Dendritic cell treated with granulocyte-macrophage colony-stimulating factor and Interleukin-4, amounts not matched to agents 40 ng/mL and 50 ng/mL, for 4 days (primary cell): ENCODE results near the gene TLN1.

Experiments
- H3K27ac Mint-ChIP-seq: one replicate; pipeline ENCODE4 v1.8.0; 2022; ENCODE audit warnings: mild to moderate bottlenecking, mixed read lengths
- H3K27me3 Mint-ChIP-seq: one replicate; pipeline ENCODE4 v1.8.0; 2022; ENCODE audit warnings: mild to moderate bottlenecking, mixed read lengths
- H3K36me3 Mint-ChIP-seq: one replicate; pipeline ENCODE4 v1.8.0; 2022; ENCODE audit warnings: low read depth, mixed read lengths
- H3K4me1 Mint-ChIP-seq: one replicate; pipeline ENCODE4 v1.8.0; 2022; ENCODE audit warnings: low read depth, mixed read lengths
- H3K4me3 Mint-ChIP-seq: one replicate; pipeline ENCODE4 v1.8.0; 2022; ENCODE audit warnings: mild to moderate bottlenecking, moderate library complexity, mixed read lengths
- H3K9me3 Mint-ChIP-seq: one replicate; pipeline ENCODE4 v1.8.0; 2022; ENCODE audit warnings: mixed read lengths
- intact Hi-C: fragments of 100-400 bp; cut with micrococcal nuclease; formaldehyde crosslinking; loops from one replicate; pipeline ENCODE4 v1.15.0; 2022

TLN1 gene

GRCh38 chr9:35698231-35698630, 33.8 kb downstream of the TLN1 start:
- H3K36me3 Mint-ChIP-seq = no peaks in the 10 kb centered on the region
- intact Hi-C loops = no loop called here
- H3K9me3 Mint-ChIP-seq = no peaks in the 10 kb centered on the region
- H3K4me1 Mint-ChIP-seq = no peaks in the 10 kb centered on the region
- no peak overlapping the region for H3K4me3 Mint-ChIP-seq
- no peak overlapping the region for H3K27ac Mint-ChIP-seq
- H3K27me3 Mint-ChIP-seq = no peaks in the 10 kb centered on the region

DNA sequence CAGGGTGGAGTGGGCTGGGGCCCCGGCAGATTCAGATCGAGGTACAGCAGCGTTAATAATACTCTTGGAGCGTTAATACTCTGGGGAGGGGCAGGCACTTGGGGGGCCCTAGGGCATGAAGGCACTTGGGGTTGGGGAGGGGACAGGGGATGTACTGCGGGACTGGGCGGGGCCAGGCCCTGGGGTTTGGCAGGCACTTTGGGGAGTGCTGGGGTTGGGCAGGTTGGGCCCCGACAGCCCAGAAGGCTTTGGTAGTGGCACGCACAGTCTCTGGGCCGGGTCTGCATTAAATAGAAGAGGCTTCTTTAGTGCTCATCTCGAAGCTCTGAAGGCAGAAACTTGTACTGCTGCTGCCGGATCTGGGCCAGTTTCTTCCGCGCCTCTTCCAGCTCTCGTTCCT, 34.5 kb downstream of the TLN1 start:
- Mint-ChIP-seq H3K9me3 (no peaks in the 10 kb centered on the region), H3K27ac (no peak overlapping the region), H3K36me3 (no peaks in the 10 kb centered on the region), H3K4me3 (no peak overlapping the region), H3K4me1 (no peaks in the 10 kb centered on the region), H3K27me3 (no peaks in the 10 kb centered on the region)
- intact Hi-C loops = no loop called here

- Mint-ChIP-seq H3K4me1 (peaks cover 5% of the 10 kb centered on the region), H3K27me3 (no peaks in the 10 kb centered on the region), H3K27ac (no peak overlapping the region), H3K36me3 (no peaks in the 10 kb centered on the region), H3K4me3 (no peak overlapping the region), H3K9me3 (no peaks in the 10 kb centered on the region)
- intact Hi-C loops = no loop called here
Measured at GRCh38 chr9:35696520-35697215, 35.3 kb downstream of the TLN1 start.

DNA sequence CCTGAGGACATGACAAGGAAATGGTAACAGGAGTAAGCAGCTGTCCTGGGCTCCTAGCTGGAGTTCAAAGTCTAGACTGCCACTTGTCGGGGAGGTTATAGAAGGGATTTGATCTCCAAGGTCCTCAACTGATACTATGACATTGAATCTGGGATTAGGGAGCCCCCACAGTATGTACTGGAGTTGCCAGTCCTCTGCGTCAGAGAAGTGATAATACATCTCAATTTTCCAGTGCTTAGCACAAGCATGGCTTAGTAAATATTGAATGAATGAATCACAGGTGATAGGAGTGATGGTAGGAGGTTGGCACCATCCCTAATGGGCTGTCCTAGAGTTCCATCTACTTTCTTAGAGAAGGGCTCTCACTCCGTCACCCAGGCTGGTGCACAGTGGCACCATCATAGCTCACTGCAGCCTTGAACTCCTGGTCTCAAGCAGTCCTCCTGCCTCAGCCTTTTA, 36.0 kb downstream of the TLN1 start:
- Mint-ChIP-seq H3K4me3 (no peak overlapping the region), H3K4me1 (peaks cover 12% of the 10 kb centered on the region), H3K27ac (no peak overlapping the region), H3K9me3 (no peaks in the 10 kb centered on the region), H3K27me3 (no peaks in the 10 kb centered on the region), H3K36me3 (peaks cover under 1% of the 10 kb centered on the region)
- intact Hi-C loops = no loop called here

GRCh38 chr9:35691757-35692301, 40.2 kb downstream of the TLN1 start:
- Mint-ChIP-seq H3K9me3 (no peaks in the 10 kb centered on the region), H3K36me3 (peaks cover 7% of the 10 kb centered on the region), H3K27me3 (peaks cover 18% of the 10 kb centered on the region), H3K4me3 (no peak overlapping the region), H3K27ac (peak overlapping the region; percentile 83), H3K4me1 (peaks cover 37% of the 10 kb centered on the region)
- intact Hi-C loops = loop anchor here (5.0 kb wide), 1 partner anchor 45 kb away; no protein-coding TSS in a partner anchor

DNA sequence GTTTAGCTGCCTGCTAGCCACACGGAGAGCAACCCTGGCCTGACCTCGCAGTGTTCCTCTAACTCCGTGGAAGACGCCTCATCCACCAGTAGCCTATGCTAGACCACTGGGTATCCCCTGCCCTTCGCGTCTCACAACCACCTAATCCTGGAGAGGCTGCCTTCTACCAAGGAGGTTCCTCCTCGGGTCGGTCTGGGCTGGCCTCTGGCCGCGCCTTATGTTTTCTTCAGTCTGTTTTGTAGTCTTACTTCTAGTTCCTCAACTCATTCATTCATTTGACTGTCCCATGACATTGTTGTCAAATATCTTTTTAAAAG, 40.7 kb downstream of the TLN1 start:
- Mint-ChIP-seq H3K9me3 (no peaks in the 10 kb centered on the region), H3K4me1 (peaks cover 37% of the 10 kb centered on the region), H3K27me3 (peaks cover 18% of the 10 kb centered on the region), H3K36me3 (peaks cover 7% of the 10 kb centered on the region), H3K4me3 (peak overlapping the region; percentile 86), H3K27ac (peak overlapping the region; percentile 83)
- intact Hi-C loops = loop anchor here (5.0 kb wide), 1 partner anchor 44 kb away; no protein-coding TSS in a partner anchor

GRCh38 chr9:35690614-35691333, 41.2 kb downstream of the TLN1 start:
- peaks cover 18% of the 10 kb centered on the region for H3K27me3 Mint-ChIP-seq
- intact Hi-C loops = loop anchor here (5.0 kb wide), 1 partner anchor 43 kb away; no protein-coding TSS in a partner anchor
- H3K27ac Mint-ChIP-seq = peak overlapping the region; percentile 83
- H3K36me3 Mint-ChIP-seq = peaks cover 7% of the 10 kb centered on the region
- H3K4me1 Mint-ChIP-seq = peaks cover 37% of the 10 kb centered on the region
- H3K9me3 Mint-ChIP-seq = no peaks in the 10 kb centered on the region
- peak overlapping the region; percentile 86 for H3K4me3 Mint-ChIP-seq

GRCh38 chr9:35690294-35690613, 41.7 kb downstream of the TLN1 start:
- H3K36me3 Mint-ChIP-seq = peaks cover 11% of the 10 kb centered on the region

GRCh38 chr9:35689542-35690293, 42.3 kb downstream of the TLN1 start, which contains the start of gene TPM2:
Gene TPM2, minus strand, starts transcription at chr9:35689925. Its CDS starts 108 bp downstream, at chr9:35689817.
- Mint-ChIP-seq H3K36me3 (peaks cover 13% of the 10 kb centered on the region), H3K4me3 (peak within 1 kb of the TSS; percentile 86), H3K27ac (peak within 1 kb of the TSS; percentile 83), H3K27me3 (peaks cover 18% of the 10 kb centered on the region), H3K4me1 (peaks cover 37% of the 10 kb centered on the region), H3K9me3 (no peaks in the 10 kb centered on the region)
- intact Hi-C loops = loop anchor here (5.0 kb wide), 1 partner anchor 42 kb away; no protein-coding TSS in a partner anchor

More at GRCh38 chr9:35690294-35690613, 41.7 kb downstream of the TLN1 start:
- Mint-ChIP-seq H3K27me3 (peaks cover 18% of the 10 kb centered on the region), H3K9me3 (no peaks in the 10 kb centered on the region), H3K4me1 (peaks cover 37% of the 10 kb centered on the region), H3K27ac (peak overlapping the region; percentile 83), H3K4me3 (peak overlapping the region; percentile 86)
- intact Hi-C loops = loop anchor here (5.0 kb wide), 1 partner anchor 43 kb away; no protein-coding TSS in a partner anchor

GRCh38 chr9:35688558-35689541, 43.1 kb downstream of the TLN1 start:
- H3K36me3 Mint-ChIP-seq = peaks cover 13% of the 10 kb centered on the region
- no peaks in the 10 kb centered on the region for H3K9me3 Mint-ChIP-seq
- peaks cover 18% of the 10 kb centered on the region for H3K27me3 Mint-ChIP-seq
- H3K27ac Mint-ChIP-seq = peak overlapping the region; percentile 12
- H3K4me3 Mint-ChIP-seq = peak overlapping the region; percentile 42
- peaks cover 37% of the 10 kb centered on the region for H3K4me1 Mint-ChIP-seq
- intact Hi-C loops = no loop called here

DNA sequence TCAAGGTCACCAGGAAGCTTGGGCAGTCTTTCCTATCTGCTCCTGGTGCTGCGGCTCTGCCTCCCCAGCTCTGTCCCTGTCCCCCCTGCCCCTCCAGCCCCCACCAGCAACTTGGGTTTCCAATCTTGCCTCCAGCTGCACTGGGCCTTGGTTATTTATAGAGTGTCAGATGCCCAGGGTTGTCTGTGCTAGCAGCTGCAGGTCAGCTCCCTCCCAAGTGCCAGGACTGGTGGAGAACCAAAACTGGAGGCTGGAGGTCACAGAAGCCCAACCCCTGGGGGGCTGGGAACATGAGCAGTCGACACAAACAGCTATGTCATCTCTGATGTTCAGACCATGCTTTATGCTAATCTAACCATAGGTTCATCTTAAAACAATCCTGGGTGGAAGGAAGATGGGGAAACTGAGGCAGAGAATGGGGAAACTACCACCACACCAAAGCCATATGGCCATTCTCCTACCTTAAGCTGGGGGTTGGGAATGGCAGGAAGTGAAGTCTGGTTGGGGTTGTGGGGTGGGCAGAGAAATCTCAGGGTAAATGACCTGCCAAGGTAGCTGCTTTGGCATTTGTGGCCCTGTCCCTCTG, 43.9 kb downstream of the TLN1 start:
- Mint-ChIP-seq H3K36me3 (peaks cover 13% of the 10 kb centered on the region), H3K27ac (no peak overlapping the region), H3K27me3 (peaks cover 19% of the 10 kb centered on the region), H3K4me3 (no peak overlapping the region), H3K9me3 (no peaks in the 10 kb centered on the region), H3K4me1 (peaks cover 37% of the 10 kb centered on the region)
- intact Hi-C loops = no loop called here

DNA sequence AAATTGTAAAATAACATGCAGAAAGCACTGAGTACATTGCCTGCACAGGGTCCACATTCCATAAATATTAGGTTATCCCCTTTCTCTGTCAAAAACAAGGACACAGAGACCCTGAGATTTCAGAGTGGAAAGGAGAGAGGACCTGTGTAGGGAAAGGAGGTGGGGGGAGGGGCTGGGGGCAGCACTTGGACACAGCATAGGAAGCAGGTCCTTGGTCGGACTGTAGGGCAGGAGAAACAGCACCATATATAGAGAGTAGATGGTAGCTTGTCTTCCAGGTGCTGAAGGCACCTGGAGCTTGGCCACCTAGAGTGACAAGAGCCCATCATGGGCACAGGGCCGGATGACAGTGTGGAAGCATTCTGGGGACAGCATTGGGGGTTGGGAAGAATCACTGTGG, 44.7 kb downstream of the TLN1 start:
- H3K27ac Mint-ChIP-seq = no peak overlapping the region
- H3K36me3 Mint-ChIP-seq = peaks cover 13% of the 10 kb centered on the region

More for the DNA sequence above, 44.7 kb downstream of the TLN1 start:
- intact Hi-C loops = no loop called here
- peaks cover 42% of the 10 kb centered on the region for H3K4me1 Mint-ChIP-seq
- H3K27me3 Mint-ChIP-seq = peaks cover 24% of the 10 kb centered on the region
- H3K4me3 Mint-ChIP-seq = no peak overlapping the region
- no peaks in the 10 kb centered on the region for H3K9me3 Mint-ChIP-seq
